HG02642 (cell line): ENCODE results near the gene TTC9B.

Experiments
- ATAC-seq: cut with Tn5 transposase; IDR thresholded peaks from one replicate; pipeline ENCODE4 v1.9.1; 2021; ENCODE audit warnings: mild to moderate bottlenecking; ENCODE audit not compliant: unreplicated experiment, poor library complexity

The TTC9B gene

DNA sequence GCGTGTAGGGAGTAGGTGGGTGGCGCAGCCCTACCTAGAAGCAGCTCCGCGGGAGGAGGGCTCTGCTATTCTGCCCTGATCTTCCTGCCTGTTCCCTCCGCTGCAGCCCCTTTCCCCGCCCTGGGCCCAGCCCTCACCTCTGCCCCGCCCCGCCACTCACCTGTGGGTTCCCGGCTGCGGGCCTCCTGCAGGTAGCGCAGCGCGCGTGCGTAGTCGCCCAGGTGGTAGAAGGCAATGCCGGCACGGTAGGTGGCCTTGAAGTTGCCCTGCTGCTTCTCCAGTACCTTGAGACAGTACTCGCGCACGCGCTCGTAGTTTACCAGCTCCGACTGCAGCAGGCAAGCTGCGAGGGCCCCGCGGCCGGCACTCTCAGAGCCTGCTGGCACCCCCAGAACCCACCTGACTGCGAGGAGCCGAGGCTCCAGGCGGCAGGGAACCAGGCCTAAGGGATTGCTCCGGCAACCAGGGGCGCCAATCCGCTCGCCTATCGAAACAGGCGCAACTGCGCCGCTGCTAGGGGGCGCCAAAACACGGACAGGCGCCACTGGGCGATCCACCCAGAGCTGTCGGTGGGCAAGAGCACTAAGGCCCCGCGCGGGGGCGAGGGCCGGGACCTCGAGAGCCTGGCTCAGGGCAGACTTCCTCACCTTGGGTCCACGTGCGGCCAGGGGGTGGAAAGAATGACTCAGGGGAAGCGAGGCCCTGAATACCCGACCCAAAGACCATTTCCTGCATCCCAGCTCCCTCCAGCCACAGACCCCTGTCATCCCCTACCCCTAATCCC lies 965 bp downstream of the TTC9B start:
- ATAC-seq: no peak

DNA sequence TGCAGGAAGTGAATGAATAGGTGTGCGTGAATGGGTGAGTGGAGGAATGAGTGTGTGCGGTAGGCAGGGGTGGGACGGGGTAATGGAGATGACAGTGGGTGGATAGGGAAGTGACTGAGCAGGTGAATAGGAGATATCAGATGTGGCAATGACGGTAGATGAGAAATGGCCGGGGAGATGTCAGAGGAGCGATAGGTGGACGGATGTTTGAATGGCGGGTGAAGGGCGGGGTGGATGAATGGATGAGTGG lies 1.5 kb downstream of the TTC9B start:
- no peak for ATAC-seq

DNA sequence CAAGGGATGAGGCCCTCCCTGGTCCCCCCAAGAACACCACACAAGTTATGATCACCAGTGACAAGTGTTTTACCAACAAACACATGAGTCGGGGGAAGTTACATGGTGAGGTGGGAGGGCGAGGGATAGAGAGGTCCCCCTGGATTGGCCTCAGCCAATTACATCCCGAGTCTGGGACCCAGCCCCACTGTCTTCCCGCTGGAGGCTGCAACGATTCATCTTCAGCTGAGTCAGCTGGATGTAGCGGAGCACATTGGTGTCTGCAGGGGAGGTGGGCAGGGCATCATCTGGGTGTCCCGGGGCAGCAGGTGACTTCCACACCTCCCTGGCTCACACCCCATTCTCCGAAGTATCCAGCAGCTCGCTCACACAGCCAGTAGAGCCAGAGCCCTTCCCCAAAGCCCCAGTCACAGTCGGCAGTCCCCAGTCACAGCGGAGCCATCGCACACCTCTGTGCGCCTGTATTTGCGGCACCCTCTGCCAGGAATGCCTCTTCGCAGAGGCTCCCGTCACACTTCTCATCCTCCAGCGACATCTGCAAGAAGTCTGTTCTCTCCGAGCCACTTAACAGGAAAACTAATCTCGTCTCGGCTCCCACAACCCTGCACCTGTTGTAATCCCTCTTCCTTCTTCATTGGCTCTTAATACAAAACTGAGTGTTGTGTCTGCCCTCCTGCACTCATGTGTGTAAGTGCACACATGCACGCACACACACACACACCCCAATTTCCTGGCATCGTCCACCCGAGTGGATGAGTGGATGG lies 2.0 kb downstream of the TTC9B start:
- no peak for ATAC-seq

DNA sequence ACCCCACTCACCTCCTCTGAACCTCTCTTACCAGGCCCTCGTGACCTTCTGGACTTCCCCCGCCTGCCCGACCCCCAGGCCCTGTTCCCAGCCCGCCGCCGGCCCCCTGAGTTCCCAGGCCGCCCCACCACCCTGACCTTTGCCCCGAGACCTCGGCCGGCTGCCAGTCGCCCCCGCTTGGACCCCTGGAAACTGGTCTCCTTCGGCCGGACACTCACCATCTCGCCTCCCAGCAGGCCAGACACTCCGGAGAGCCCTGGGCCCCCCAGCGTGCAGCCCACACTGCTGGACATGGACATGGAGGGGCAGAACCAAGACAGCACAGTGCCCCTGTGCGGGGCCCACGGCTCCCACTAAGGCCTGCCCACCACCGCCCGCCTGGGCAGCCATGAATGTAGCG lies 3.2 kb downstream of the TTC9B start:
- no peak for ATAC-seq

DNA sequence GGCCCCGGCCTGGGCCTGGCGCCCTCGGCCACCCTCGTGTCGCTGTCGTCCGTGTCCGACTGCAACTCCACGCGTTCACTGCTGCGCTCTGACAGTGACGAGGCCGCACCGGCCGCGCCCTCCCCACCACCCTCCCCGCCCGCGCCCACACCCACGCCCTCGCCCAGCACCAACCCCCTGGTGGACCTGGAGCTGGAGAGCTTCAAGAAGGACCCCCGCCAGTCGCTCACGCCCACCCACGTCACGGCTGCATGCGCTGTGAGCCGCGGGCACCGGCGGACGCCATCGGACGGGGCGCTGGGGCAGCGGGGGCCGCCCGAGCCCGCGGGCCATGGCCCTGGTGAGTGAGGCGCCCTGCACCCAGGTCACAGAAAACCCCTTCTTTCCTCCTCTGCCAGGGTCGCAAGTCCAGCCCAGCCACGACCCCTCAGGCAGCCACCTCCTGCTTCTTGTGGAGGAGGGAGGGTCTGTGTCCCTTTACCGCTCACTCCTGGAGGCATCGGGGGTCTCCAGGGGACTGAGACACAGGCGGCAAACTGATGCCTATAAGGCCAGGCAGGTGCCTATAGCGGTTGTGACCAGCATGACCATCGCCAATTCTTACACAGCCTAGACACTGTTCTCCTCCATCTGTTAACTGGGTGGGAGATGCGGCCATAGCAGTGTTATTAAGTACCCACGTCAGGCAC lies 4.2 kb downstream of the TTC9B start:
- ATAC-seq: no peak

DNA sequence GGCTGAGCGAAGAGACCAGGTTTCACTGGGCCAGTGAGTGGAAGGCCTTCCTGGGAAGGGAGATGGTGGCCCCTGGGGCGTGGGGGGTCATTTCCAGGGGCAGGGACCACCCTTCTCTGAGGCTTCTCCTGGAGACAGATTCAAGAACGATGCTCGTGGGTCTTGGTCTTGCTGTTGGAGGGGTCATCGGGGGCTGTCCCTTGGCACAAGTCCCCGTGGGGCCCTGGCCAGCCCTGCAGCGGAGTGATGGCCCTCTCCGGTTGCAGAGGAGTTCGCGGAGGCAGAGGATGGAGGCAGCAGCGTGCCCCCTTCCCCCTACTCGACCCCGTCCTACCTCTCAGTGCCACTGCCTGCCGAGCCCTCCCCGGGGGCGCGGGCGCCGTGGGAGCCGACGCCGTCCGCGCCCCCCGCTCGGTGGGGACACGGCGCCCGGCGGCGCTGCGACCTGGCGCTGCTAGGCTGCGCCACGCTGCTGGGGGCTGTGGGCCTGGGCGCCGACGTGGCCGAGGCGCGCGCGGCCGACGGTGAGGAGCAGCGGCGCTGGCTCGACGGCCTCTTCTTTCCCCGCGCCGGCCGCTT lies 4.8 kb downstream of the TTC9B start:
- no peak for ATAC-seq

DNA sequence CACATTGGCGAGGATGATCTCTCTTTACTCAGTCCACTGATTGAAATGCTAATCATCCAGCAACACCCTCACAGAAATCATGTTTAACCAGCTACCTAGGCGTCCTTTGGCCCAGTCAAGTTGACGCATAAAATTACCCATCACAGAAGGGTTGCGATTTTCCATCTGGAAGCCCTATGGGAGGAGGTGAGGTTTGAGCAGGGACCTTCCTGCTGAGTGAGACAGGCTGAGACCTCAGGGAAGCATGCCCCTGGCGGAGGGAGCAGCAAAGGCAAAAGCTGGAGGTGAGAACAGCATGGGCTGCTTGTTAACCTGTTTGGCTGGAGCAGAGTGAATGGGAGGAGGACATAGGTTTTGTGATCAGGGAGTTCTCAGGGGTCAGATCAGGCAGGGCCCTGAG lies 7.3 kb downstream of the TTC9B start:
- no peak for ATAC-seq

DNA sequence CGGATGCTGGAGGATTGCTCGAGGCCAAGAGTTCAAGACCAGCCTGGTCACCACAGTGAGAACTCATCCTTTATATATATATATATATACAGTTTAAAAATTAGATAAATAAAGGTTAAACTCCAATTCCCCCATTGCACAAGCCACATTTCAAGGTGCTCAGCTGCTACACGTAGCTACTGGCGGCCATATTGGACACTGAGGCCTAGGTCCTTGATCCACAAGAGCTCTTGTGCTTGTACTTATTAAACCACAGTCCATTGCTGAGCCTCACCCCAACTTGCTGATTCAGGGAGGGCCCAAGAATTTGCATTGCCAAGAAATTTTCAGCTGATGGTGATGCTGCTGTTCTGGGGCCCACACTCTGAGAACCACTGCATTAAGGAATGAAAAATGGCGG lies 9.6 kb downstream of the TTC9B start:
- no peak for ATAC-seq

DNA sequence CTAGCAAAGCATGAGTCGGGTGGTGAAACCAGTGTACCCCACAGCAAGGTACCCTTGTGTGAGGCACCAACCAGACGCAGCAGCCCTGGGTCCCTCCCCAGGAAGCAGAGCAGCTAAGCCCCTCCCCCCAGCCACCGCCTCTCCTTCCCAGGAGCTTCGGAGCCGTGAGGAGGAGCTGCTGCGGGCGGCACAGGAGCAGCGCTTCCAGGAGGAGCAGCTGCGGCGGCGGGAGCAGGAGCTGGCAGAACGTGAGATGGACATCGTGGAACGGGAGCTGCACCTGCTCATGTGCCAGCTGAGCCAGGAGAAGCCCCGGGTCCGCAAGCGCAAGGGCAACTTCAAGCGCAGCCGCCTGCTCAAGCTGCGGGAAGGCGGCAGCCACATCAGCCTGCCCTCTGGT lies 12.4 kb downstream of the TTC9B start:
- ATAC-seq: no peak

DNA sequence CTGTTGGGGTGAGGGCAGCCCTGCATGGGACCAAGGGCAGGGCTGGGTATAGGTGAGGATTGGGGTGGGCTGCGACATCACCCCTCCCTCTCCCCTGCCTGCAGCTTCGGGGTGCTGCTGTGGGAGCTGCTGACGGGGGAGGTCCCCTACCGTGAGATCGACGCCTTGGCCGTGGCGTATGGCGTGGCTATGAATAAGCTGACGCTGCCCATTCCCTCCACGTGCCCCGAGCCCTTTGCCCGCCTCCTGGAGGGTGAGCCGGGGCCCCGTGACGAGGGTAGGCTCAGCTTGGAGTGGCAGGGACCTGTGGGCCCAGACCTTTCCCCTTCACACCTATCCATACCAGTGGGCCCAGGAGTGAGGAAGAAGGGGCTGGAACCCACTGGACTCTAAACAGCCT lies 13.8 kb downstream of the TTC9B start:
- ATAC-seq: no peak

DNA sequence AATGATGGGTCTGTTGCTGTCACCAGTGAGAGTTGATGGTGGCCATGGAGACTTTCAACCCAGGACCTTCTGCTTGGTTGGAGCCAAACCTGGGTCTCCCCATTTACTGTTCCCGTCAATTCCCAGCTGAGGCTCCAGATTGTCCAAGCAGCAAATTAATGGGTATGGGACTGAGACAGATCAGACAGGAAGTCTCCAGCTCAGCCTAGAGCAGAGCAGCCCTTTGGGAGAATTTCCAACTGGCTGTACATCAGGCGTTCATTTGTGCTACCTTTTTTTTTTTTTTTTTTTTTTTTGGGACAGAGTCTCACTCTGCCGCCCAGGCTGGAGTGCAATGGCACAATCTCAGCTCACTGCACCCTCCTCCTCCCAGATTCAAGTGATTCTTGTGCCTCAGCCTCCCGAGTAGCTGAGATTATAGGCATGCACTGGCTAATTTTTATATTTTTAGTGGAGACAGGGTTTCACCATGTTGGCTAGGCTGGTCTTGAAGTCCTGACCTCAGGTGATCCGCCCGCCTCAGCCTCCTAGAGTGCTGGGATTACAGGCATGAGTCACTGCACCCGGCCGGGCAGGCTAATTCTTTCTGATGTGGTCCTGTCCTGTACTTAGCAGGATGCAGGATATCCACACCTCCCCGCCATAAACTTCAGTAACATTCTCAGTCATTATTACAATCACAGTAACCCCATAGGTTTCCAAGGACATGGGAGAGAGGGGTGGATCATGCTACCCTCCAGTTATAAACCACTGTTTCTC lies 17.7 kb downstream of the TTC9B start:
- no peak for ATAC-seq

DNA sequence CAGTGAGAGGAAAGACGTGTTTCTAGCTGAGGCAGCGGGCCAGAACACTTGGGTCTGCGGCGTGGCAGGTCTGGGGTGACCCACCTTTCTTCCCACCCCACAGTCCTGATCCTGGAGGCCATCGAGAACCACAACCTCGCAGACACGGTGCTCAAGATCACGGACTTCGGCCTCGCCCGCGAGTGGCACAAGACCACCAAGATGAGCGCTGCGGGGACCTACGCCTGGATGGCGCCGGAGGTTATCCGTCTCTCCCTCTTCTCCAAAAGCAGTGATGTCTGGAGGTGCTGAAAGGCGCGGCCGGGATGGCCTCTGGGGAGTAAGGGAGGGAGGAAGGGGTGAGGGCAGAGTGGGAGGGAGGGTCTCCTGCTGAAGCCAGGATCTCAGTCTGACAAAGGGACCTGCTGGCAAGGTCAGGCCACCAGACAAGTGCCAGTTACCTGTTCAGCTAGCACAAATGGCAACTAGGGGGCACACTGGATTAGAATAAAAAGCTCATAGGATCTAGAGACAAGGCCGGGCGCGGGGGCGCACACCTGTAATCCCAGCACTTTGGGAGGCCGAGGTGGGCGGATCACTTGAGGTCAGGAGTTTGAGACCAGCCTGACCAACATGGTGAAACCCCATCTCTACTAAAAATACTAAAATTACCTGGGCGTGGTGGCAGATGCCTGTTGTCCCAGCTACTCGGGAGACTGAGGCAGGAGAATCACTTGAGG lies 19.8 kb downstream of the TTC9B start:
- ATAC-seq: no peak

DNA sequence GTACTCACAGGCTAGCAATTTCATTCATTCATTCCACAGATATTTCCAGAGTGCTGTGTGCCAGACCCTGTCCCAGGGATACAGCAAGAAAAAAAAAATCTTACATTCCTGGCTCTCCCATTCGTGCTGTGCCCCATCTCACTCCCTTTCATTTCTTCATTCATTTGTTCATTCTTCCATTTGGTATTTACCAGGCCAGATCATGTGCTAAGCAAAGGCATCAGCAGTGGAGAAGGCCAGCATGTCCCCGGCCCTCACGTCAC lies 24.7 kb downstream of the TTC9B start:
- no peak for ATAC-seq

DNA sequence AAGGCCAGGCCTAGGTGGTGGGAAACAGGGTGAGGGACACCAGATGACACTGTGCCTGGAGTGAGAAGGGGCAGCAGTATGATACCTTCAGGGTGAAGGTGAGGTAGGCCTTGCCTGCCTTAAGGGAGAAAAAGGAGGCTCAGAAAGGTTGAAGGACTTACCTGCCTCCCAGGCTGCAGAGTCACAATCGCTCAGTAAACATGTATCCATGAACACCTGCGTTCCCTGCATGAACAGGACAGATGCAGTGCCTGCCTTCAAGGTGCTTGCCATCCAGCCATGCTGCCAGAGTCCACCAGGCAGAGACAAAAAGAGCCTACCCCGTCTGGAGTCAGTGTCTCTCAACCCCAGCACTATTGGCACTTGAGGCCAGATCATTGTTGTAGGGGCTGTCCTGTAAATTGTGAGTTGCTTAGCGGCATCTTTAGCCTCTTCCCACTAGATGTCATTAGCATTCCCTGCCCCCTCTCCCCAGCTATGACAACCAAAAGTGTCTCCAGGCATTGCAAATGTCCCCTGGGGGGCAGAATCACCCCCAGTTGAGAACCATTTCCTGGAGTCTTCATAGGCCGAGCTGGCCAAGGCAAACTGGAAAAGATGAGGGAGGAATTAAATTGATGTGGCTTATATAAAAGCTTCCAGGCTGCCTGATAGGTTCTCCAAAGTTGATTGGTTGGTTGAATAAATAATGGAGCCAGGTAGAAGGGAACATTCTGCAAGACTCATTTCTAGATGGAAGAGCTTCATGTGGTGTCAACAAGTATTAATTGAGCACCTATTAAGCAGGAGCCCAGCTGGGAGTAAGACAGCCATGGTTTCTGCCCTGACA lies 25.2 kb downstream of the TTC9B start:
- ATAC-seq: no peak

DNA sequence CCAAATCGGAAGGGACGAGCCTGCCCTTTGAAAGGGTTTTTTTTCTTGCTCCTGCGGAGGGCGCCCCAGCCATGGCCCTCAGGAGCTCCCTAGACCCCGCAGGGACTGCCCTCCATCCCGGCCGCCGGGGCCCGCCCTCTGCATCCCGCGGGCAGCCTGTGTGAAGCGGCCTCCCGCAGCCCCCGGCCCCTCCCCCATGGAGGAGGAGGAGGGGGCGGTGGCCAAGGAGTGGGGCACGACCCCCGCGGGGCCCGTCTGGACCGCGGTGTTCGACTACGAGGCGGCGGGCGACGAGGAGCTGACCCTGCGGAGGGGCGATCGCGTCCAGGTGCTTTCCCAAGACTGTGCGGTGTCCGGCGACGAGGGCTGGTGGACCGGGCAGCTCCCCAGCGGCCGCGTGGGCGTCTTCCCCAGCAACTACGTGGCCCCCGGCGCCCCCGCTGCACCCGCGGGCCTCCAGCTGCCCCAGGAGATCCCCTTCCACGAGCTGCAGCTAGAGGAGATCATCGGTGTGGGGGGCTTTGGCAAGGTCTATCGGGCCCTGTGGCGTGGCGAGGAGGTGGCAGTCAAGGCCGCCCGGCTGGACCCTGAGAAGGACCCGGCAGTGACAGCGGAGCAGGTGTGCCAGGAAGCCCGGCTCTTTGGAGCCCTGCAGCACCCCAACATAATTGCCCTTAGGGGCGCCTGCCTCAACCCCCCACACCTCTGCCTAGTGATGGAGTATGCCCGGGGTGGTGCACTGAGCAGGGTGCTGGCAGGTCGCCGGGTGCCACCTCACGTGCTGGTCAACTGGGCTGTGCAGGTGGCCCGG lies 26.1 kb downstream of the TTC9B start:
- peak; percentile 17 for ATAC-seq

DNA sequence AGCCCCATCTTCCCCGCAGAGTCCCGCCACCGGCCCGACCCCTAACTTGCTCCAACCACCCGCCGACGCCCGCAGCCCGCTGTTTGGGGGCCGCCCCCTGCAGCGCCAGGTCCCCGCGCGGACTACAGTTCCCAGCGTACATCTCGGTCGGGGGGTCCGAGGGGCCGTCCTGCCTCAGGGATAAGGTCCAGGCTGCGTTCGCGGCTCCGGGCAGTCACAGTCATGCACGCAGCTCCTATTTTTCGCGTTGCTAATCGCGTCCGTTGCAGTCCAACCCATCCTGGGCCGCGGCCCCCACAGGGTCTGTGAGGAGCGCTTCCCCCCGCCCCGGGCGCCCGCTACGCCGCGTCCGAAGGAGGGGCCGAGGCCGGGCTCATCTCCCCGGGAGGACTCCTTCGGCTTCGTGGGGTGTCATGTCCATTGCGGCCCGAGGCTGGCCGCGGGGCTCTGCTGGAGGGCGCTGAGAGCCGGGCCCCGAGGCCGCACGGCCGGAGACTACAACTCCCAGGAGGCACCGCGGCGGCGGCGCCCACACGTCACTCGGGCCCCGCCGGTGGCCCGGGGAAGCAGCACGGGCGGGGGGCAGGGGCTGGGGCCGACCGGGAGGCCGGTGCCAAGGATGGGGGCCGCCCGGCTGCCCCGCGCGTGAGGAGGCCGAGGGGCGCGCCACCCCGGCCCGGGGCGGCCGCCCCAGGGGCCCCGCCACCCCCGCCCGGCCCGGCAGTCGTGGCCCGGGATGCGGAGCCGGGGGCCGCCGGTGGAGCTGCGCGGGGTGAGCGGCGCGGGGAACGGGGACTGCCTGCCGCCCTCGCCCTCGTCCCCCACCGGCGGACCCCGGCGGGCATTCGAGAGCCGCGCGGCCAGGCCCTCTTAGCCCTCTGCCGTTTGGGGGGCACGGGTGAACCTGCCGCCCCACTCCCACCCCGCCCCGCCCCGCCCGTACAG lies 27.0 kb downstream of the TTC9B start, which contains the start of gene MAP3K10:
TSS of gene MAP3K10 (plus strand) at position 536 of the 945 bp plus-strand sequence. CDS start 606 bp downstream, outside the sequence.
- peak; percentile 79 for ATAC-seq

DNA sequence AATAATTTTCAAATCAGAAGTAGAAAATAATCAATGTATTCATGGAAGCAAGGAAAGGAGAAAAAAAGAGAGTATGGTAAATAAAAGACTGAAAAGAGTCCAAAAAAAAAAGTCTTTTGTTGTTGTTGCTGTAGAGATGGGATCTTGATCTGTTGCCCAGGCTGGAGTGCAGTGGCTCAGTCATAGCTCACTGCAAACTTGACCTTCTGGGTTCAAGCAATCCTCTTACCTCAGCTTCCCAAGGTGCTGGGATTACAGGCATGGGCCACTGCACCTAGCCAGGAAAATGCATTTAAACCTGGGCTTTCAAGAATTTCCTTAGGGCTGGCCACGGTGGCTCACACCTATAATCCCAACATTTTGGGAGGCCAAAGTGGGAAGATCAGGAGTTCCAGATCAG lies 33.9 kb downstream of the TTC9B start:
- ATAC-seq: no peak
